Heart left ventricle (tissue), 16 donors: ENCODE results near the gene IL37. TPM values are rescaled to one million over a fixed set of nuclear protein-coding genes. Genes with fewer than 3 reads are reported as not detected.

Experiments used
- ATAC-seq, 4 donors: fragments of 200-7000 bp; cut with Tn5 transposase; one replicate each; pipeline ENCODE4 v1.9.1; 2020 to 2022; ENCODE audit warnings: moderate library complexity in 4 of 4, mild to moderate bottlenecking in 3 of 4, moderate number of reproducible peaks in 1 of 4
- DNase-seq, 5 donors: peaks; one replicate each; pipeline ENCODE4 v3.0.0-alpha.2; 2020
- H3K27ac ChIP-seq, 12 donors: fragments of 200-600 bp; sonication (generic) in 4 of 12; one replicate each; pipeline versions ENCODE4 v1.5.0 to v1.8.0; 2016 to 2022; ENCODE audit warnings: mild to moderate bottlenecking in 2 of 12
- H3K27me3 ChIP-seq, 9 donors: fragments of 200-600 bp; sonication (generic) in 2 of 9; one replicate each; pipeline versions ENCODE4 v1.5.1 to v1.8.0; 2016 to 2022; ENCODE audit warnings: mild to moderate bottlenecking in 3 of 9
- H3K36me3 ChIP-seq, 9 donors: fragments of 200-600 bp; sonication (generic) in 2 of 9; one replicate each; pipeline versions ENCODE4 v1.5.0 to v1.8.0; 2018 to 2022; ENCODE audit warnings: mild to moderate bottlenecking in 2 of 9
- H3K4me1 ChIP-seq, 12 donors: fragments of 200-600 bp; sonication (generic) in 4 of 12; one replicate each; pipeline versions ENCODE4 v1.5.0 to v1.8.0; 2016 to 2022; ENCODE audit warnings: mild to moderate bottlenecking in 3 of 12
- H3K4me3 ChIP-seq, 12 donors: fragments of 200-600 bp; sonication (generic) in 4 of 12; one replicate each; pipeline versions ENCODE4 v1.5.0 to v1.8.0; 2017 to 2022; ENCODE audit warnings: mild to moderate bottlenecking in 9 of 12, moderate library complexity in 4 of 12
- H3K9me3 ChIP-seq, 12 donors: fragments of 200-600 bp; sonication (generic) in 4 of 12; one replicate each; pipeline versions ENCODE4 v1.5.0 to v1.8.0; 2016 to 2022; ENCODE audit warnings: mild to moderate bottlenecking in 1 of 12
- CTCF ChIP-seq, 12 donors: fragments of 200-600 bp; sonication (generic) in 4 of 12; IDR thresholded peaks; one replicate each; pipeline versions ENCODE4 v1.5.0 to v1.8.0; 2018 to 2022; ENCODE audit warnings: antibody characterized with exemption in 12 of 12, mild to moderate bottlenecking in 5 of 12
- POLR2A ChIP-seq, 2 donors: fragments of 450-650 bp; IDR thresholded peaks; one replicate each; pipeline ENCODE4 v1.6.1; 2017; ENCODE audit warnings: antibody characterized with exemption in 2 of 2, mild to moderate bottlenecking in 2 of 2, moderate library complexity in 2 of 2
- WGBS, 4 donors: extraction: QIAGEN DNeasy Blood & Tissue Kit in 2 of 4; methylation state at CpG; one replicate each; pipeline versions ENCODE4 v1.1.5 to v1.1.7; 2013 to 2018; 5-methylcytosine and 5-hydroxymethylcytosine counted together
- intact Hi-C, 10 donors: fragments of 100-400 bp; cut with DNase I; formaldehyde crosslinking; loops; one replicate each; pipeline versions ENCODE4 v1.11.1 to v1.14.2; 2022
- long read RNA-seq, 3 donors: library from polyadenylated mRNA; unstranded; transcript quantifications; one replicate each; pipeline ENCODE4 v2.0.0, GENCODE V29; 2020 to 2021
- polyA plus RNA-seq, 2 donors: library from polyadenylated mRNA; stranded (reverse); fragments of 200-250 nt; gene quantifications; one replicate each; pipeline ENCODE4 v1.2.3, GENCODE V29; 2013
- total RNA-seq, 9 donors: library from RNA; depleted of rRNA in 2 of 9; stranded (reverse); fragments of >200 nt in 2 of 9; fragmentation: NEBNext Ultra II Directional in 3 of 9; extraction: Animal tissue kit (Norgen Biotek cat#: 25700) in 3 of 9; gene quantifications; one replicate each; pipeline versions ENCODE4 v1.1.0 to v1.2.4, GENCODE V29; 2016 to 2023
- donor health status: ischemic (EF 13 %, LVEDD 7.1; RV severe dilation, severe dysfunction).
- donor health status: healthy with polysubstance abuse.
- donor health status: DM: no; HTN: yes; CAD: no.
- donor health status: DM: no; HTN: no; CAD: no.
- donor health status: ischemic (EF 25% LVEDD 6.9; RV normal size, moderate dysfunction).
- donor health status: ischemic (EF 25% LVEDD 5.7; RV mildly dilated, moderate dysfunction).
- donor health status: healthy.
- donor health status: DM: yes; HTN: yes; CAD: no.
- donor health status: ischemic (EF 35%, LVEDD 5.7; RV mildly dilated, moderate dysfunction).
- donor health status: nonischemic (EF 11% LVEDD 7.7; RV severe dilation, severe dysfunction).
- donor health status: DM: yes; HTN: yes; CAD: no.
- donor health status: PGD.
- donor health status: ischemic (EF 29% LVEDD 5.4; RV normal size, mild dysfunction).
- donor health status: nonischemic (EF 23%, LVEDD 6.1; RV moderate dilation, normal function).

The IL37 gene
- total RNA-seq = not detected
- not detected for polyA plus RNA-seq
- long read RNA-seq, donor 1 = 0 reads
- long read RNA-seq, donor 2 = 0 reads
- long read RNA-seq, donor 3 = 0 reads

GRCh38 chr2:112910865-112911264 is at the start of gene IL37:
Gene IL37, plus strand, starts transcription at chr2:112911165. Its CDS starts 1,848 bp downstream, at chr2:112913013.
- 18 to 35% (median 29%) methylated on average over 2 of the region's 2 CpGs for WGBS, 4 donors
- TF ChIP-seq POLR2A (IDR thresholded peaks at IDR 0.05) = no peak
- TF ChIP-seq CTCF (IDR thresholded peaks at IDR 0.05) = no peak
- Histone ChIP-seq H3K27me3 (peaks cover 0 to 24% (median 0%) of the 10 kb centered on the region in 9 donors), H3K4me3 (no peak within 1 kb of the TSS), H3K27ac (no peak within 1 kb of the TSS), H3K9me3 (no peaks in the 10 kb centered on the region), H3K4me1 (no peaks in the 10 kb centered on the region), H3K36me3 (no peaks in the 10 kb centered on the region)
- ATAC-seq (no peak), DNase-seq (no peak)
- intact Hi-C loops = no loop called here

GRCh38 chr2:112864072-112864471 is 46.9 kb upstream of the IL37 start:
- intact Hi-C loops = no loop called here
- Histone ChIP-seq H3K4me1 (peaks cover 0 to 5% (median 0%) of the 10 kb centered on the region in 12 donors), H3K4me3 (no peak overlapping the region), H3K27me3 (peaks cover 0 to 3% (median 0%) of the 10 kb centered on the region in 9 donors), H3K27ac (no peak overlapping the region), H3K36me3 (no peaks in the 10 kb centered on the region), H3K9me3 (peaks cover 0 to 31% (median 12%) of the 10 kb centered on the region in 12 donors)
- TF ChIP-seq CTCF (IDR thresholded peaks at IDR 0.05) = no peak
- TF ChIP-seq POLR2A (IDR thresholded peaks at IDR 0.05) = no peak
- no peak for DNase-seq
- 71 to 91% (median 83%) methylated on average over 1 of the region's 1 CpG for WGBS, 4 donors
- ATAC-seq = no peak

- 88 to 91% (median 90%) methylated on average over 8 of the region's 8 CpGs for WGBS, 4 donors
- TF ChIP-seq CTCF (IDR thresholded peaks at IDR 0.05) (no peak), POLR2A (IDR thresholded peaks at IDR 0.05) (no peak)
- intact Hi-C loops = loop anchor here in 2 of 10 donors (5.0 kb wide), 1 partner anchor 54 kb away; no protein-coding TSS in a partner anchor
Observed at GRCh38 chr2:112866128-112866835, 44.7 kb upstream of the IL37 start.

More at GRCh38 chr2:112866128-112866835, 44.7 kb upstream of the IL37 start:
- no peaks in the 10 kb centered on the region for H3K36me3 ChIP-seq
- DNase-seq (no peak), ATAC-seq (no peak)
- H3K27me3 ChIP-seq = peaks cover 0 to 11% (median 0%) of the 10 kb centered on the region in 9 donors
- no peak overlapping the region for H3K27ac ChIP-seq
- peaks cover 0 to 9% (median 0%) of the 10 kb centered on the region in 12 donors for H3K9me3 ChIP-seq
- H3K4me1 ChIP-seq = peaks cover 0 to 19% (median 1%) of the 10 kb centered on the region in 12 donors
- no peak overlapping the region for H3K4me3 ChIP-seq
